ENCODE data around the gene GIPC1. TPM values are rescaled to one million over a fixed set of nuclear protein-coding genes. Genes with fewer than 3 reads are reported as not detected.

The GIPC1 gene
- total RNA-seq, 1 donor from 2014 or later = 45.5 TPM

DNA sequence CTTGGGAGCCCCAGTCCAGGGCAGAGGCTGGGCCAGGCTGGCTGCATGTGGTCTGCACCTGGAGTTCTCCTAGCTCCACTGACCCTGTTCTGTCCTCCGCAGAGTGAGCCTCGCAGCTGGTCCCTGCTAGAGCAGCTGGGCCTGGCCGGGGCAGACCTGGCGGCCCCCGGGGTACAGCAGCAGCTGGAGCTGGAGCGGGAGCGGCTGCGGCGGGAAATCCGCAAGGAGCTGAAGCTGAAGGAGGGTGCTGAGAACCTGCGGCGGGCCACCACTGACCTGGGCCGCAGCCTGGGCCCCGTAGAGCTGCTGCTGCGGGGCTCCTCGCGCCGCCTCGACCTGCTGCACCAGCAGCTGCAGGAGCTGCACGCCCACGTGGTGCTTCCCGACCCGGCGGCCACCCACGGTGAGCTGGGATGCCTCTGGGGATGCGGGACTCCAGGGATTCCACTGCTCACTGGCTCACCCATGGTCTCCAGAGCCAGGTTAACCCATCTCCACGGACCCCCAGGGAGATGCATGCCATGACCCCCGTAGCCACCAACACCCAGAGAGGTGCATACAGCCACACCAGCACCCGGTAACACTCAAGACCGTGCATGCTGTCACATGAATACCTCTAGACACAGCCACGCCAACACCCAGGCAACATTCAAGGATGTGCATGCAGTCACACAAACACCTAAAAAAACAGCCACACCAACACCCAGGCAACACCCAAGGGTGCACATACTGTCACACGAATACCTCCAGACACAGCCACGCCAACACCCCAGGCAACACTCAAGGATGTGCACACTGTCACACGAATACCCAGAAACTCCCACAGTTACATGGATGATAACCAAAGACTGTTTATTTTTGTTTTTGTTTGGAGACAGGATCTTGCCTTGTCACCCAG is 54.6 kb downstream of the GIPC1 start:
- Histone ChIP-seq H3K36me3 (peaks cover 54% of the 10 kb centered on the region), H3K4me3 (no peak overlapping the region), H3K27ac (replicated peaks) (peak overlapping the region; percentile 97), H3K4me1 (peaks cover 53% of the 10 kb centered on the region), H3K9me3 (replicated peaks) (no peaks in the 10 kb centered on the region), H3K27me3 (ENCODE audit: low read depth) (no peaks in the 10 kb centered on the region)
- TF ChIP-seq, protein P1, sequence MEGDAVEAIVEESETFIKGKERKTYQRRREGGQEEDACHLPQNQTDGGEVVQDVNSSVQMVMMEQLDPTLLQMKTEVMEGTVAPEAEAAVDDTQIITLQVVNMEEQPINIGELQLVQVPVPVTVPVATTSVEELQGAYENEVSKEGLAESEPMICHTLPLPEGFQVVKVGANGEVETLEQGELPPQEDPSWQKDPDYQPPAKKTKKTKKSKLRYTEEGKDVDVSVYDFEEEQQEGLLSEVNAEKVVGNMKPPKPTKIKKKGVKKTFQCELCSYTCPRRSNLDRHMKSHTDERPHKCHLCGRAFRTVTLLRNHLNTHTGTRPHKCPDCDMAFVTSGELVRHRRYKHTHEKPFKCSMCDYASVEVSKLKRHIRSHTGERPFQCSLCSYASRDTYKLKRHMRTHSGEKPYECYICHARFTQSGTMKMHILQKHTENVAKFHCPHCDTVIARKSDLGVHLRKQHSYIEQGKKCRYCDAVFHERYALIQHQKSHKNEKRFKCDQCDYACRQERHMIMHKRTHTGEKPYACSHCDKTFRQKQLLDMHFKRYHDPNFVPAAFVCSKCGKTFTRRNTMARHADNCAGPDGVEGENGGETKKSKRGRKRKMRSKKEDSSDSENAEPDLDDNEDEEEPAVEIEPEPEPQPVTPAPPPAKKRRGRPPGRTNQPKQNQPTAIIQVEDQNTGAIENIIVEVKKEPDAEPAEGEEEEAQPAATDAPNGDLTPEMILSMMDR (IDR thresholded peaks at IDR 0.05; ENCODE audit: borderline replicate concordance) = no peak
- intact Hi-C loops (cut with micrococcal nuclease) = no loop called here
- DNase-seq = peak; percentile 21

DNA sequence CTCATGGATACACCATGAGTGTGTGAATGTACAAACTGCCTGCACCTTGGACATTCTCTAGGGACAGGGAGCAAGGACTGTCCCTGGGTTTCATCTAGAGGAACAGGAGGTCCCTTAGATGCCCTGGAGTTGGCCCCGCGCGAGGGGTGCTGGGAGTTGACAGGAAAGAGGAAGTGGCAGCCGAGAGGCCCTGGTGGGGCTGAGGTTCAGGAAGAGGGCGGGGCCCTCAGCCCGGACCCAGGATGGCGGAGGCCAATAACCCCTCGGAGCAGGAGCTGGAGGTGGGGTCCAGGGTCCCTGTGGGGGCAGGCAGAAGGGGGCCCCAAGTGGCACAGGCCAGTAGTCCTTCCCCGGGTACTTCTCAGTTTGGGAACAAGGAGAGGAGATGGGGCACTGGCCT is 55.9 kb downstream of the GIPC1 start:
- no peaks in the 10 kb centered on the region for H3K27me3 ChIP-seq (ENCODE audit: low read depth)
- TF ChIP-seq, protein P1 (IDR thresholded peaks at IDR 0.05; ENCODE audit: borderline replicate concordance) = no peak
- intact Hi-C loops (cut with micrococcal nuclease) = no loop called here
- peaks cover 41% of the 10 kb centered on the region for H3K36me3 ChIP-seq
- peak; percentile 82 for DNase-seq
- H3K27ac ChIP-seq (replicated peaks) = peak overlapping the region; percentile 97
- no peaks in the 10 kb centered on the region for H3K9me3 ChIP-seq (replicated peaks)
- H3K4me3 ChIP-seq = peak overlapping the region; percentile 38
- peaks cover 66% of the 10 kb centered on the region for H3K4me1 ChIP-seq

DNA sequence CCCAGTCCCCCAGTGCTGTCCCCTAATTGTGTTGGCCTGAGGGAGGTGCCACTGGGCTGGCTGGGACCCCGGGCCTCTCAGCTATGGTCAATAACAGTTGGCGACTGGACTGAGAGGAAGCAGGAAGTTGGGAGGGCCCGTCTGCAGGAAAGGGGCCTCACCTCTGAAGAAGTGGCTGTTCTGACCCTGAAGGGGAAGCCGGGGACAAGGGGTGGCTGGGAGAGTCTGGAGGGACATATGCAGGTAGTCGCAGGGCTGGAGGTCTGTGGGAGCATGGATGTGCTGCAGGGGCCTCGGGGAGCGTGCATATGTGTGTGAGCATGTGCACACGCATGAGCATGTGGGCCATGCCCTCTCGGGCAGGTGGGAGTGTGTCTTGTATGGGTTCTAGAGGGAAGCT is 56.9 kb downstream of the GIPC1 start:
- Histone ChIP-seq H3K4me3 (no peak overlapping the region), H3K36me3 (peaks cover 31% of the 10 kb centered on the region), H3K9me3 (replicated peaks) (no peaks in the 10 kb centered on the region), H3K27me3 (ENCODE audit: low read depth) (no peaks in the 10 kb centered on the region), H3K4me1 (peaks cover 76% of the 10 kb centered on the region), H3K27ac (replicated peaks) (peak overlapping the region; percentile 97)
- intact Hi-C loops (cut with micrococcal nuclease) = no loop called here
- DNase-seq = no peak
- TF ChIP-seq, protein P1 (IDR thresholded peaks at IDR 0.05; ENCODE audit: borderline replicate concordance) = no peak

DNA sequence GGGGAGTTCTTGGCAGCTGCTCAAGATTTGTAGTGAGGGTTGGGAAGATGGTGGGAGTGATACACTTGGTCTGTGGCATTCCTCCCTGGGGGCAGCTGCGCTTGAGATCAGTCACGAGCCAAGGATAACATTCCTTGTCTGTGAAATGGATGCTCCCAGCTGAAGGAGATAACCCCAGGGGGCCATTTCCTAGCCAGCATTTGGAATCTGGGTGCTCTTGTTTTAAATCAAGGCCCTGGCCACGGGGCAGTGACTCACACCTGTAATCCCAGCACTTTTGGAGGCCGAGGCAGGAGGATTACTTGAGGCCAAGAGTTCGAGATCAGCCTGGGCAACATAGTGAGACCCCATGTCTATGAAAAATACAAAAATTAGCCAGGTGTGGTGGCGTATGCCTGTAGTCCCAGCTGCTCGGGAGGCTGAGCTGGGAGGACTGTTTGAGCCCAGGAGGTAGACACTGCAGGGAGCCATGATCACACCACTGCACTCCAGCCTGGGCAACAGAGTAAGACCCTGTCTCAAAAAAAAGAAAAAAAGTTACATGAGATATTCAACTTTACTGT is 58.3 kb downstream of the GIPC1 start:
- Histone ChIP-seq H3K4me1 (peaks cover 86% of the 10 kb centered on the region), H3K4me3 (no peak overlapping the region), H3K9me3 (replicated peaks) (no peaks in the 10 kb centered on the region), H3K27me3 (ENCODE audit: low read depth) (no peaks in the 10 kb centered on the region), H3K27ac (replicated peaks) (peak overlapping the region; percentile 97), H3K36me3 (peaks cover 17% of the 10 kb centered on the region)
- intact Hi-C loops (cut with micrococcal nuclease) = no loop called here
- TF ChIP-seq, protein P1 (IDR thresholded peaks at IDR 0.05; ENCODE audit: borderline replicate concordance) = no peak
- DNase-seq = no peak

DNA sequence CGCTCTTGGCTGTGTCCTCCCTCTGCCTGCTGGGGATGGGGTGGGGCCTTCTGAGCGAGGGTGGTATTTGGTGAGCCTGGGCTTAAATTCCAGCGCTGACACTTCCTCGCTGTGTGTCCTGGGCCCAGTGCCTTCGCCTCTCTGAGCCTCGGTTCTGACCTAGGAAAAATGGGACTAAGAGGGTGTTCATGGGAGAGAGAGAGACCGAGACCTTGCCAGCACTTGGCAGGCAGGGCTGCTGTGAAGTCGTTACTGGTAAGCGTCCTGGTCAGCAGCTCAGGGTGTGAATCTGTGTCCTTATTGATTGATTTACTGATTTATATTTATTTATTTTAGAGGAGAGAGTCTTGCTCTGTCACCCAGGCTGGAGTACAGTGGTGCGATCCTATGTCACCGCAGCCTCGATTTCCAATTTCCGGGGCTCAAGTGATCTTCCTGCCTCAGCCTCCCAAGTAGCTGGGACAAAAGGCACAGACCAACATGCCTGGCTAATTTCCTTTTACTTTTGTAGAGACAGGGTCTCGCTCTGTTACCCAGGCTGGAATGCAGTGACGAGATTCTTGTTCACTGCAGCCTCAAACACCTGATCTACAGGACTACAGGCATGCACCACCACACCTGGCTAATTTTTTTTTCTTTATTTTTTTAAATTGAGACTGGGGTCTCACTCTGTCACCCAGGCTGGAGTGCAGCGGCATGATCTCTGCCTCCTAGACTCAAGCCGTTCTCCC is 60.4 kb downstream of the GIPC1 start:
- Histone ChIP-seq H3K36me3 (no peaks in the 10 kb centered on the region), H3K27ac (replicated peaks) (peak overlapping the region; percentile 97), H3K27me3 (ENCODE audit: low read depth) (no peaks in the 10 kb centered on the region), H3K4me1 (peaks cover 84% of the 10 kb centered on the region), H3K4me3 (peak overlapping the region; percentile 93), H3K9me3 (replicated peaks) (no peaks in the 10 kb centered on the region)
- intact Hi-C loops (cut with micrococcal nuclease) = no loop called here
- TF ChIP-seq, protein P1 (IDR thresholded peaks at IDR 0.05; ENCODE audit: borderline replicate concordance) = no peak
- DNase-seq = no peak

Measured in left ventricle myocardium inferior (tissue), 1 donor.